Activated CD8-positive, alpha-beta memory T cell treated with anti-CD3 and anti-CD28 coated beads, Interleukin-2, amount 50 U/mL, for 48 hours (primary cell): ENCODE results near the gene PTP4A1.
"Not testable (repeated sequence)": the region's sequence is repeated elsewhere in the genome, so short reads cannot be mapped to it uniquely, and the experiment has no call there.

Experiments
- DNase-seq: peaks from one replicate; pipeline ENCODE4 v3.0.0-alpha.2; 2020

The PTP4A1 gene

DNA sequence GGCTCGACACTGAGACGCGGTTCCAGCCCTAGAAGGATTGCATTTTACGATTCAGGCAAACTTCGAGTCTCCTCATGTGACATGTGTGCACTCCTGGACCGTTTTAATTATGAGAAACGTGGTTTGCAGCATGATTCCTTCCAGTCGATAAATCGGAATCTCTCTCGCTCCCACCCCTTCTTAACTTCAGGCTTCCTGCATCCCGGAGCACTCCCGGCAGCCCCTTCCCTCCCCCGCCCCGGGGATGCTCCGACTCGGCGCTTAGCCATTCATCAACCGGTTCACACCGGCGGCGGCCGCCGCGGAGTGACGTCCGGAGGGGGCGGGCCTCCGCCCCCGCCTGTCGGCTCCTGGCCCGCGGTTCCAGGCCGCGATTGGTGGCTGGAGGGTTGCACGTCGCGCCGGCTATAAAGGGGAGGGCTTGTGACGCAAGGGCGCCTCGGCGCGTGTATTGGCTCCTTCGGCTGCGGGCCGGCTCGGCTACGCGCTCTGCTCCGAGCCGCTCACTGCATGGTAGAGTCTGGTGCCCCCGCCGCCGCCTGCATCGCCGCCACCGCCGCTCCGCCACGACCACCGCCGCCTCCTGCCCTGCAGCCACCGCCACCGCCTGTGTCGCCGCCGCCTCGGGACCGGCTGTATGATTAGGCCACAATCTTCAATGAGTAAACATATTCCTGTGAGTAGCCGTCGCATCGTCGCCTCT is at the start of gene PTP4A1, which contains the start of gene LOC128125822:
TSS of gene PTP4A1 (plus strand) at position 437 of the 703 bp plus-strand sequence. CDS start 4,401 bp downstream, outside the sequence.
TSS of gene LOC128125822 (plus strand) at position 437 of the 703 bp plus-strand sequence.
- peak; percentile 98 for DNase-seq

DNA sequence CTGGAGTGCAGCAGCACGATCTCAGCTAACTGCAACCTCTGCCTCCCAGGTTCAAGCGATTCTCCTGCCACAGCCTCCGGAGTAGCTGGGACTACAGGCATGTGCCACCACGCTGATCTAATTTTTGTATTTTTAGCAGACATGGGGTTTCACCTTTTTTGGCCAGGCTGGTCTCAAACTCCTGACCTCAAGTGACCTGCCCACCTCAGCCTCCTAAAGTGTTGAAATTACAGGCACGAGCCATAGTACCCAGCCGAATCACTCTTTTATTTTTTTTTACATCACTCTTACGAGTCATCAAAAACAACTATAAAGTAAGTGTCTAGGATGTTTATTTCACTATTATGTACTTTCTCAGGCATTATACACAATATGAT is 49.4 kb upstream of the PTP4A1 start:
- DNase-seq = not testable (repeated sequence)

DNA sequence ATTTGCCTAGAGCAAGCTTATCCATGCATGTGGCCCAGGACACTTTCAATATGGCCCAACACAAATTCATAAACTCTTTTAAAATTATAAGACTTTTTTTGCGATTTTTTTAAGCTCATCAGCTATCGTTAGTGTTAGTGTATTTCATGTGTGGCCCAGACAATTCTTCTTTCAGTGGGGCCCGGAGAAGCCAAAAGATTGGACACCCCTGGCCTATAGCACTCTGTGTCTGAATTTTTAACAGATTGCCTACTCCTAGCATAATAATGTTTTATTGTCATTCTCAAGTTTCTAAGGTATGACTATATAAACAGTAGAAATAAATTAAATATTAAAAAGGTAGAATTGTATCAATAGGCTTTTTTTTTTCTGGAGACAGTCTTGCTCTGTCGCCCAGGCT is 48.6 kb upstream of the PTP4A1 start:
- DNase-seq = no peak

DNA sequence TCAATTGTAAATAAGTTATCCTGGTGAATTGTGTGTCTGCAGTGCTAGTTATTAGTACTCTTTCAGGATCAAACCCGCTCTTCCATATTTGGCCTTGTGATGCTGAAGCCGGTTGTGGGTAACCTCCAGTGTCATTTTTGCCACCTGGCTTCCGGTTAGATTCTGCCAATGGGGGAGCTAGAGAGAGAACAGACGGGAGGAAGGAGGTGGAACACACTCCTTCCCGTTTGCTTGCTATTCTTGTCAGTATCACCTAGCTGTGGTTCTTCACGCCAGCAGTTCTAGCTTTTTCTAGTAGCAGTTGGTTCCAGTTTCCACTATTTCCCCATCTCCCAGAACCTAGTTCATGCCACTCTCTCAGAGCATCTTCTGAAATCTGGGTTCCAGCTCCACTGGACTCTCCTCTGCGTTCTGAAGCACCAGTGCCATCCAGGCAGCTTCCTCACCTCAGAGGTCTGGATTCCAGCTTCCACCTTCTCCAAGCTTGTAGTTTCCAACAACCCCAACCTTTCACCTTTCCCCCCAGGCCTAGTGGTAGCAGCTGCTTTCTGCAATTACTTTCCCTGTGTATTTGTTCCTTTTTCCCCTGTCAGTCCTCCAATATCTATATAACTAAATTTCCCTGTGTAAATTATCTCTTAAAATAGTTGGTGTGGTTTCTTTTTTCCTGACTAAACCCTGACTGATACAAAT is 46.9 kb upstream of the PTP4A1 start:
- no peak for DNase-seq

DNA sequence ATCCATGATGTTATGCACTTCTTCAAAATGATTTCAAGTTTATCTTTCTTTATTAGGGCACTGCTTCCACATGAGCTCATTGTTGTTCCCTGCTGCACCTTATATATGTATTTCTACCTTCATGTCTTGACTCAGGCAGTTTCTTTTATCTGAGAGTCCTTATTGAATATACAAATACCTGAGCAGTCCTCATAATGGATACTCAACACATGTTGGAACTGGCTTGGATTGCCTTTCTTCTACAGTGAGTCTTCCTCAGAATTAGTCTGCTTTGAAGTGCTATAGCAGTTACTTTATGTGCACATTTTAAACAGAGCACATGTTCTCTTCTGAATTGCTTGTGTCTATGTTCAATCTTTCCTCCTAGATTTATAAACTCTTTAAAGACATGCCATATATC is 45.3 kb upstream of the PTP4A1 start:
- DNase-seq = no peak

DNA sequence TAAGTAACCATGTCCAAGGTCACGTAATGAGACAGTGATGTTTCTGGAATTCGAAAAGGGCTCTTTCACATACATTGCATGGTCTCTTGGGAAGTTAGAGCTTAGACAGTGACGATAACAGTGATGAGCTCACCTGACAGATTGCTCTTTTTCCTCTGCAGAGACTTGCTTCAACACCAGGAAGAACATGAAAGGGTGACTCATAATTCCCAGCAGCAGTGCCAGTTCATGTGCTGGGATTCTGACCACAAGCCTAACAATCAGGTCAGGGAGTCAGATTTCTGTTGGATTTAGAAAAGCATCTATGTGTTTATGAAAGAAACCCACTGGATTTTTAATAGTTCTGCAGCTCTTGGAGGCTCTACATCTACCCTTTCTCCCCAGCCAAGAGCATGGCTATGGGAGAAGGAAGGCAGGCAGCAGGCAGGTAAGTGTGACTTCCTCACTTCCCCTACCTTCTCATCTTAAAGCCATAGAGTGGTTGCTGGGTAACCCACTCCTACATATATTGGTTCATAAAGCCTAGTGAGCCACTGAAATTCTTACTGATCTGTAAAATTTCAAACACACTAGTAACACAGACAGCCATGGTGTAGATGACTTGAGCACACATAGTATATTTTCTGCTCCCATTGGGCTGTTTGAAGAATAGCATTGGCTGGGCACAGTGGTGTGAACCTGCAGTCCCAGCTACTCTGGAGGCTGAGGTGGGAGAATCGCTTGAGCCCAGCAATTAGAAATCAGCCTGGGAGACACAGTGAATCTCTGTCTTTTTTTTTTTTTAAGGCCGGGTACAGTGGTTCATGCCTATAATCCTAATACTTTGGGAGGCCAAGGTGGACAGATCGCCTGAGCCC is 44.4 kb upstream of the PTP4A1 start:
- no peak for DNase-seq

DNA sequence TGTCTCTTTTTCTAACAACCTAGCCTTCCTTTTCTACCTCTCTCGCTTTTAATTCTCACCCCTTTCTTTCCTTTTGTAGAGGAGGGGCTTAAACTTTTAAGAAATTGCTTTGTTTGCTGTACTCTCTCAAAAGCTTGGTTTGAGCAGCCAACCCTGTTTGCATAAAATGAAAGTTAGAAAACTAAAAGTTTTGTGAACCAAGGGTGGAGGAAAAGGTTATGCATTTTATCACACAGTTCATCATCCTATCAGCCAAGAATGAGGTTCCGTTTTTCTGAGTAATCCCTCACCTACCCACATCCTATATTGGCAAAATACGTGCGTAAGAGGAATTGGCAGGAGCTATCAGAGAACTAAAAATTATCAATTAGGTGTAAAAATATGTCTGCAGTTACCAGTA is 42.8 kb upstream of the PTP4A1 start:
- DNase-seq = no peak

DNA sequence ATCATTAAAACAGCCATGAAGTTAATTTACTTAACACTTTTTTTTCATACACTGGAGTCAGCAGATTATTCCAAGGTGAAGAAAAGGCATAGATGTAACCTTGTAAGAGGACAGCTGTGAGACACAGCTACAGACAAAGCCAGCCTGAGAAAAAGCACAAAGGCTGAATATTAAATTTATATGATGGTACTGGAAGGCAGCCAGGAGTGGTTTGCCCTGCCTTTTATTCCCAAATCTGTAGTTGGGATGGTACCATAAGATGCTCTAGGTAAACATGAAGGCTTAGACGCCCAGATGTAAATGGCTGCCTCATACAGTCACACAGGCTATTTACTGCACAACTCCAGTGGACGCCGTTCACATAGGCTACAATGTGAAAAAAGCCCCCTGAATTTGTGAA is 42.1 kb upstream of the PTP4A1 start:
- DNase-seq = no peak

DNA sequence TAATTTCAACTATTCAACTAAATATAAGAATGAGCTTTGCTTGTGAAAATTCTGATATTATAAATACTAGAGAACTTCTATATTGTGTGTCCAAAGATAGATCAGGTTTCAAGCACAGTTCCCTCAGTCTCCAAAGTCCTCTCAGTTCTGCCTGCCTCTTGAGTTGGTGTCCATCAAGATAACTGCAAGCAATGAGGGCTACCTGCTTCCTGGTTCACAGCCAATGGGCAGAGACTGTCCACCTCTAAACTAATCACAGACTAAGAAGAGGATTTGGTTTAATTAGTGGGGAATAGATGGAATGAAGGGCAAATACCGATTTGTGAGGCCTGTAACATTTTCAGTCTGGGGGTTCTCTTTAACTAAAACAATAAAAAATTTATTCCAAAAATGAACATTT is 41.3 kb upstream of the PTP4A1 start:
- DNase-seq = no peak

DNA sequence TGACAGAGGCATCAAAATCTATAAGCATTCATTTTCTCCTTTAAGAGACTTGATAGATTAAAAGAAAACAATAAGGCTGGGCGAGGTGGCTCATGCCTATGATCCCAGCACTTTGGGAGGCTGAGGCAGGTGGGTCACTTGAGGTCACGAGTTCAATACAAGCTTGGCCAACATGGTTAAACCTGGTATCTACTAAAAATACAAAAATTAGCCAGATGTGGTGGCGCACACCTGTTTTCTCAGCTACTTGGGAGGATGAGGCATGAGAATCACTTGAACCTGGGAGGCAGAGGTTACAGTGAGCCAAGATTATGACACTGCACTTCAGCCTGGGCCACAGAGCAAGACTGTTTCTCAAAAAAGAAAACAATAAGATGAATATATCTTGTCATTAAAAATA is 39.3 kb upstream of the PTP4A1 start:
- DNase-seq = no peak

DNA sequence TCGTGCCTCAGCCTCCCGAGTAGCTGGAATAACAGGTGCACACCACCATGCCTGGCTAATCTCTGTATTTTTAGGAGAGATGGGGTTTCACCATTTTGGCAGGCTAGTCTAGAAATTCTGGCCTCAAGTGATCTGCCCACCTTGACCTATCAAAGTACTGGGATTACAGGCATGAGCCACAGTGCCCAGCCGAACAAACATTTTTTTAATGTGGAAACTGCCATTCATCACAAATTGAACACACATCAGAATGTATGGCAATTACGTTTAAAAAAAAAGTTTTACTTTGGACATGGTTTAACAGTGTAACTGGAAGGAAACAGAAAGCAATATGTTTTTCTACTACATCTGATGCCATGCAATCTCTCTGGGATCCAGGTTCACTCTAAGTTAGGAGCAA is 38.3 kb upstream of the PTP4A1 start:
- DNase-seq = no peak

DNA sequence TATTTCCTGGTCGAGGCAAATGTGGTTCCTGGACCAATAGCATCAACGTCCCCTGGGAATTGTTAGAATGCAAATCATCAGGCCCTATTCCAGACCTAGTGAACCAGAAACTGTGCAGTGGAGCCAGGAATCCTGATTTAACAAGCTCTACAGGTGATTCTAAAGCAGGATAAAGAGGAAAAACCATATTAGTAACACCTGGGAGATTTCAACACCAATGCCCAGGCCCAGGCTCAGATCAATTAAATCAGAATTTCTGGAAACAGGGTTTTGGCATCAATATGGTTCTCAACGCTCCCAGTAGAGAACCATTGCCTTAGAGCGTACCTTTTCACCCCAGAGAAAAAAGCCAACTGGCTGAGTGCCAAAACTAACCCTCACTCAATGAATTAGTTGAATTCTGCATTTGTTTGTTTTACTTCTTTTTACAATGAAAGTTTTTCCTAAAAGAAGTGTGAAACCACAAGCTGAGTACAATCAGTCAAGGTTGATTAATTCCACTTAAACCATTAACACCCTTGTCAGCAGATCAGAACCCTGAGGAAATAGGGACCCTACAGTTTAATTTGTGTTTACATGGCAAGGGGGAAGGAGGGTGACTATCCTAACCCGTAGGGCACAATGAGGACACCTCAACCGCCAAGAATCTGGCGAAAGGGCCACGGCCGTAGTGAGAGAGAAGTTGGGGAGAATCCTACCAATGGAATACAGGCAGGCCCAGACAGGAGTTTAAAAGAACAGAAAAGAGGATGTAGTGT is 34.9 kb upstream of the PTP4A1 start:
- no peak for DNase-seq

DNA sequence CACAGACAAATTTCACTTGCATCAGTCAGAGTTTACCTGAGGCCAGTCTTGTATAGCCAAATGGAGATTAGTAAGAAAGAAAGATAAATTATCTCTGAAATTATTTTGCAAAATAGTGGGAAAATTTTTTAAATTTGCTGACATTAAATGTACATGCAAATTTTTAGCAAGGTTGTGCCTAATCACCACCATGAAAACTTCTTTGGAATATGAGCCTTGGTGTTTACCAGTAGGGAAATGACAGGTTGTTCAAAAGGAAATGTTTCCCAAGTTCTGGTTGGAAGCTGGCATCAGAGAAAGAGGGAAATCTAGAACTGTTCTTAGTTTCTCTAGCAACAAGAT is 34.4 kb upstream of the PTP4A1 start:
- DNase-seq = no peak

DNA sequence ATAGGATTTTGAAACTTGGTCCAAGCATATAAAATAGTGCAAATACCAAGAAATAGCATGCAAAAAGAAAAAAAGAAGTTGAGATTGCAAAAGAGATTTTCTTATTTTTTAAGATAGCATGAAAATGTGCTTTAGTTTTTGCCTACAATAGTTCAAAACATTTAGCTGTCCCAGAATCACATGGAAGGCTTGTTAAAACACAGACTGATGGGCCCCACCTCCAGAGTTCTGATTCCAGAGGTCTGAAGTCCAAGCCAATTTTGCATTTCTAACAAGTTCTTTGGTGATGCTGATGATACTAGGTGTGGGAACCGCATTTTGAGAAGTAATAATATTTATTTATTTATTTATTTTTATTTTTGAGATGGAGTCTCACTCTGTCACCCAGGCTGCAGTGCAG is 33.7 kb upstream of the PTP4A1 start:
- DNase-seq = no peak

DNA sequence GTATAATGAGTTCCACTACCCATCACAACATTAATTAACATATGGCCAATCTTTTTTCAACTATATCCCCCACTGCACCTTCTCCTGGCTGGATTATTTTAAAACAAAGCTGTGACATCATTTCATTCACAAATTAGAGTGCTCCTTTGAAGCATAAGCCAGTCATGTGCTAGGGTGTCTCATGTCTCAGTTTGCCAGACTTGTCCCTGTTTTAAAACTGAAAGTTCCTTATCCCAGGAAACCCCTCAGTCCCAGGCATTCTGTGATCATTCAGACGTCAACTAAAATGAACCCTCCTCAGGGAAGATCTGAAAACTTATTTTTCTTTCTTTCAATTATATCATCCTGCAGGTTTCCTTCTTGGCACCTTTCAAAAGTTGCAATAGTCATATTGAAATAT is 29.3 kb upstream of the PTP4A1 start:
- no peak for DNase-seq

DNA sequence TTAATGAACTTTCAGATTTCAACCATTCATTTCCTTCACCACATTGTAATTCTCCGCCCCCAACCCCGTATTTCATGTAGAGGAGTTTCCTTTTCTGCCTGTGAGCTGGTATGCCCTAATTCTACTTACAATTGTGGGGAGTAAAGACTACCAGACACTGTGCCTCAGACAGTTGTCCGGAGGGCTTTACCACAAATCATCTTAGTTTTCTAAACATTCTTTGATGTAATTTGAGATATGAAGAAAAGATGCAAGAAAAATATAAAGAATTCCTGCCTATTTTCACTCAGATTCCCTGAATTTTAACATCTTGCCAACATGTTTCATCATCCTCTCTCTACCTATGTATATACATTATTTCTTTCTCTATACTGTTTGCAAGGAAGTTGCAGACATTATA is 28.3 kb upstream of the PTP4A1 start:
- no peak for DNase-seq

DNA sequence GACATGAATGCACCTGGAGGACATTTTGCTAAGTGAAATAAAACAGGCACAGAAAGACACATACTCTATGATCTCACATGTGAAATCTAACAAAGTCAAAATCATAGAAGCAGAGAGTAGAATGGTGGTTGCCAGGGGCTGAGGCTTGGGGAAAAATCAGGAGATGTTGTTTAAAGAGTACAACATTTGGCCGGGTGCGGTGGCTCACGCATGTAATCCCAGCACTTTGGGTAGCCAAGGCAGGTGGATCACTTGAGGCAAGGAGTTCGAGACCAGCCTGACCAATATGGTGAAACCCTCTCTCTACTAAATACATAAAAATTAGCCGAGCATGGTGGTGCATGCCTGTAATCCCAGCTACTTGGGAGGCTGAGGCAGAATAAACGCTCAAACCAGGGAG is 26.0 kb upstream of the PTP4A1 start:
- DNase-seq = no peak

DNA sequence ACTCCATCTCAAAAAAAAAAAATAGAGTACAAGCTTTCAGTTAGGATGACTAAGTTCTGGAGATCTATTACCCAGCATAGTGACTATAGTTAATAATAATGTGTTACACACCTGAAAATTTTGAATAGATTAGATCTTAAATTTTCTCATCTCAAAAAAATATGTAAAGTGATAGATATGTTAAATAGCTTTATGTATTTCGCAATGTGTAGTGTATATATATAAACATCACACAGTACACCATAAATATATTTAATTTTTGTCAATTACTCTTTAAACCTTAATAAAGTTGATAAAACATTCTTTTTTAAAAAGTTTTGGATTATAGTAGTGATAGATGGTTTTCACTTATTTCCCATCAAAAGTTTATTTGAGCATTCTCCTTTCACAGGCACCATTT is 25.6 kb upstream of the PTP4A1 start:
- DNase-seq = no peak

DNA sequence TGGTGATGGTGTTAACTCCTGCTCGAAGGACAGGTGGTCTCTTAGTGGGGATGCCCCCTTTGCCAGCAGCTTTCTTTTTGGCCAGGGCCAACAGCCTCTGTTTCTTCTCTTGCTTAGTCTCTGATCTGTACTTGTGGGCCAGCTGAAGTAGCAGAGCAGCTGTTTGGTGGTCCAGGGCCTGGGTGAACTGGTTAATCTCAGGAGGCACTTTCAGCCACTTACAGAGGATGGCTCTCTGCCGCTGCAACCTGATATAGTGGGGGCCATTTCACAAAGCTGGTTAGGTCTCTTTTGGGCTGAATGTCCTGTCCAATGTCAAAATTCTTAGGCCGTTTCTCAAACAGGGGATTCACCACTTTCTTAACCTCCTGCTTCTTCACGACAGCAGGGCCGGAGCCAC is 23.2 kb upstream of the PTP4A1 start:
- DNase-seq = no peak

DNA sequence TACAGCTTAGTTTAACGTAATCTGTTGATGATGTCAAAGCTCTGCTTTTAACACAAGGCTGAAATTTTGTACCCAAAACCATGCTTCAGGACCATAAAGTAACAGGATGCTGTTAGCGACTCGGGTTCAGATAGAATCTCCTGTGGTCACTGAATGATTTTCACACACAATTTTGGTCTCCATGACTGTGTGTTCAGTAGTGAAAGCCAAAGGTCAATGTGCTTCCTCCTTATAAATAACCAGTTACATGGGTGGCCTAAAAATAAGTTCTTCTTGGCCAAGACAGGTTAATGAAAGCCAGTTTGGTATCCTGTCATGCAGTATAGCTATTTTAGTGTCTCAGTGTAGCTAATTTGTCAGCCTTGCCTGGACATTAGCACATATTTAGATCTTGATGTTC is 19.1 kb upstream of the PTP4A1 start:
- no peak for DNase-seq

DNA sequence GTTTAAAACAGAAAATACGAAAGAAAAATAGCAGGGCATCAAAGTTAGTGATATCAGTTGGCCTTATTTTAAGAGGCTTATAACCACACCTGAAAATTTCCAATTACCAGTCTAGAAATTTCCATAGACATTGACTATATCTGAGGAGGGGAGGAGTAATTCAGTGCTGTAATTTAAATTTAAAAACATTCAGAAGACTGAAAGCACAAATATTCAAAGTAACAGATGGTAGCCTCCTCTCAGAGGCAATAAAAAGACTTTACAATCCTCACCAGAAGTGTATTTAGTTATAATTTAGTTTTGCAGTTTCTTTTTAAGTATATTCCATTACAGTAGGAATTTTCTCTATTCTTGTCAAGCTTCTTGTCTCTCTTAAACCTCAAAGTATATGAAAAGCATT is 18.4 kb upstream of the PTP4A1 start:
- DNase-seq = no peak

DNA sequence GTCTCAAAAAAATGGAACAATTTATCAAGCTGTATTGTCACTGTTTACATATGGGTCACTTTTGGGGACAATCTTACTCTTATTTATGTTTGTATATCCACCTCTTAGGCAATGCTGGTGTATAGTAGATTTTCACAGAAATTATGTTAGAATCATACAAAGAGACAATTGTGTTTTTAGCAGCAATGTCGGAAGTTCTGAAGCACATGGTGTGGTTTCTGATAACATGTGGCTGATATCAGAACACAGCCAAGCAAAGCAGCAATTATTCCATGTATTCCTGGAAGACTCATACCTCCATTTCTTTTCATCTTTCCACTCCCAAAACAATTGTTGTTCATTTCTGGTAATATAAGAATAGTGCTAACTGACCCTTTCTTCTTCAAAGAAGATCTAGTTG is 17.5 kb upstream of the PTP4A1 start:
- no peak for DNase-seq

DNA sequence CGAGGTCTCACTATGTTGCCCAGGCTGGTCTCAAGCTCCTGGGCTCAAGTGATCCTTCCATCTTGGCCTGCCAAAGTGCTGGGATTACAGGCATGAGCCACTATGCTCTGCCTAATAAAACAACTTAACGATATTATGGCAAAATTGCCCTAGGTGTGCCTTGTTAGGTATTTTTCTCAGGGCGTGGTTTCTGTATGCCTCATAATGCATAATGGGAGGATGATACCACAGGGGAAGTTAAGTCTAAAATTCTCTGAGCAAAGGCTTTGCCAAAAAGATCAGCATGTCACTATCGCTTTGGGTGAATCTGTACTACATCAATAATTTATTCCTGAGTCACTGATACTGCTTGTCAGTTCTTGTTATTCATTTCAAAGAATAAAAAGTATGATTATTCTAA is 15.9 kb upstream of the PTP4A1 start:
- DNase-seq = no peak
